Middle frontal gyrus (tissue), 1 donor: ENCODE data around the gene KCNK15.

Experiments used
- DNase-seq: peaks from one replicate; pipeline ENCODE4 v3.0.0-alpha.2; 2015; ENCODE audit warnings: low spot score; ENCODE audit errors: extremely low spot score

The KCNK15 gene

DNA sequence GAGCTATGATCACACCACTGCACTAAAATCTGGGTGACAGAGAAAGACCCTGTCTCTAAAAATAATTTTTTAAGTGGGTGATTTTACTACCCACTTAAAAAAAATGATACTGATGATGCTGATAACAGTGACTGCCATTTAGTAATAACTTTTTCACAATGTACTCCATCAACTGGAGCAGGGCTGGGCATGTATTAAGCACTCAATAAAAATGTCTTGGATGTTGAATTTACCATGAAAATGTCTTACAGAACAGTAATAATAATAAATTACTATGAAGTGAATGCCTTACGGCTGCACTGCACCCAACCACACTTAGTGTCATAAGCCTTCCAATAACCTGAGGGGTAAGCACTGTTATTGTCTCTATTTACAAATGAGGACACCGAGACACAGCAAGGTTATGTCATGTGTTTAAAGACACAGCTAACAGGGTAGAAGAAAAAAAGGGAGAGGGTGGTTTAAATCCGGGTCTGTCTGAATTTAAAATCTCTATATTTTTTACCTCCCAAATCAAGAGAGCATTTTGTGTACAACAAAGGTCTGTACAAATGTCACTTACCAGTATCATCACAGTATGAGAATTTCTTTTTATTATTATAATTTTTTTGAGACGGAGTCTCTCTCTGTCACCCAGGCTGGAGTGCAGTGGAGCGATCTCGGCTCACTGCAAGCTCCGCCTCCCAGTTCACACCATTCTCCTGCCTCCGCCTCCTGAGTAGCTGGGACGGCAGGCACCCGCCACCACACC, 43.2 kb downstream of the KCNK15 start:
- DNase-seq, result no peak

DNA sequence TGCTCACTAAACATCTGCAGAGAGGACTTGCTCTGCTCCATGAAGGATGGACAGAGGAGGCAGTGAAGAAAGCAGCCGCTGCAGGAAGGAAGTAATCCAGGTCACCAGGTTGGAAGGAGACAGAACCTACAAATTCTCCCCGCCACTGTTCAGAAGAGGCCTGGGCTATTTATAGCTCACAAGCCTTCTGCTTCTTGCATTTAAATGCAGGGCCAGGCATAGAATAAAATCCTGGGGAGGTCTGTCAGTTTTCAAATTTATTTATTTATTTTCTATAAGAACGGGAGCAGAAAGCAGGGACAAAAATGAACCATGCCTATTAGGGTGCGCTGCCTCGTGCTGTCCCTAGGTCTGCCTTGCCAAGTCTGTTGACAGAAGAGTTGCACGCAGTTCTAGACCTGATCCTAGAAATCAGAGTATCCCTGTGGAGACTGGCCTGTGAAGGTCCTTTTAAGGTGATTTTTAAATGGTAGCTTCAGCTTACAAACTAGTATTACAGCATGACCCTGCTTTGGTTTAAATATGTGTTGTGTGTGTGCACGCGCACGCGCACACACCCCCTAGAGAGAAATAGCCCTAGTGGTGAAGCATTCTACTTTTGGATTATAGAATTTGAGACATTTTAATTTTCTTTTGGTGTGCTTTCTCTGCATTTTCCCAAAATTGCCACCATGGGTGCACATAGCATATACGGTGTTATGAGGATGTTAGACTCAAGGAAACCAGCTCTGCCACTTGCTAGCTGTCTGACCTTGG, 45.2 kb downstream of the KCNK15 start:
- no peak for DNase-seq

DNA sequence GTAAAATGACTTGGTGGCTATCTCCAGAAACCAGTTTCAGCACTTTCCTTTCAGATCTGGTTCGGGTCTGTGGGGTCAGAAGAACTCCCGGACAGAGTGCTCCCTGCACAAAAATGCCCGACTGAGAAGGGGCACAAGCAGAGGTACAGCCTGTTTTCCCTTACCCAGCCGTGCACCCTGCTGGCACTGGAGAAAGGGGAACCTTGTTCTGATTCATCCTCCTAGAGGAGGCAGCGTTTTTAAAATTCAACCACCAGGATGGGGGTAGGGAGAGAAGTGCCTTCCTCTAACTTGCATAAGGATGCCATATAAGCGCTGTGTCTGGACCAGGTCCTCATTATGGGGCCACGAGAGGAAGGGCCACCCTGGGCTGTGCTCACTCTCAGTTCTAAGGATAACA, 47.1 kb downstream of the KCNK15 start:
- DNase-seq, result no peak

DNA sequence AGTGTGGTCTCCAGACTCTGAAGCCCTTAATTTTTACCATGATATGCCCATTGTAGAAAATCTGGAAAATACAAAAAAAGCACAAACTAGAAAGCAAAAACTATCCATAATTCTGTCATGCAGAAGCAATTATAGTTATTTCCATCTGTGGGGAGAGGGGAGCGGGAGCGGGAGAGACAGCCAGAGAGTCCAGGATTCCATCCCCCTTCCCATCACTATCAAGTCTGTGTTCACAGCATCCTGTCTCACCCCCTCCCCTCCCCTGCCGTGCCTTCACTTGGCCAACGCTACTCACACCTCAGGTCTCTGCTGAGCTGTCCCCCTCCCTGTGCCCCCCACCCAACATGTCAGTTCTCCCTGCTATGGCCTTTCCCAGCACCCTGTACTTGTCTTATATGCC, 50.2 kb downstream of the KCNK15 start:
- DNase-seq, result no peak

DNA sequence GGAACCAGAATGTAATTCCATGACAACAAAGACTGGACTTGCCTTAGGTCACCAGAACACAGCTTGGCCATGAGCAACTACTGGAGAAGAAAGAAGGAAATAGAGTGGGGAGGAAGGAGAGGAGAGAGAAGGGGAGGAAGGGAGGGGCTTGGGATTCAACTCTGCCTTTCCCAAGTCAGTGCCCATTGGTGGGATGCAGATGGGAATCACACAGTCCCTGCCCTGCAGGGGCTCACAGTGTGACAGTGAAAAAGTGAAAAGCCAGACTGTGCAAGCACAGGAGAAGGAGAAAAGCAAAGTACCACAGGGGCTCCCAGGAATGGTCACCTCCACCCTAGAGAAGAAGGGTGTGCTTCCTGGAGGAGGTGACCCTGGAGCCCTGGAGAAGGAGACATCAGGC, 50.6 kb downstream of the KCNK15 start:
- no peak for DNase-seq

DNA sequence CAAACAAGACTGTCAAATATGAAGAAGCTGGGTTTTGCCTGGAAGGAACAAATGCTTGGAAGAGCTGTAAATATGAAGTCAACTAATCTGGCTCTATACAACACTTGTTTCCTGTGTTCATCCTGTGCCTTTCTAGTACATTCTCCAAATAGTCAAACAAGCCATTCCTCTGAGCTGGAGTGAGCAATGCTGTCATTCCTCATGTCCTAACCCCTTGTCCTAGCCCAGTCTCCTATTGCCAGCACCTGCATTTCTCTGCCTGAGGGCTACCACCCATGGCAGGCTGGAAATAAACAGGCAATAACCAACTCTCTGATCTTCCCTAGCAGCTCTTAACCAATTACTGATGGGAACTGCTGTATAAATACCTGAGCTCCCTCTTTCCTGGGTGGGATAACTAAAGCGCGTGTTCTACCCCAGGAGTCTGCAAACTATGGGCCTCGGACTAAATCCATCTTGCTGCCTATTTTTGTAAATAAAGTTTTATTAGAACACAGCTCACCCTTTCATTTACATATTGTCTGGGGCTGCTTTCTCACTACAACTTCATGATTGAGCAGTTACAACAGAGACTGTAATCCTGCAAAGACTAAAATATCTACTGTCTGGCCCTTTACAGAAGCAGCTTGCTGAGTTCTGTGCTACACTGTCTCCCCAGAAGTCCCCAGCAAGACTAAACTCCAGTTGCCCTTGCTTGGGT, 51.2 kb downstream of the KCNK15 start:
- no peak for DNase-seq

DNA sequence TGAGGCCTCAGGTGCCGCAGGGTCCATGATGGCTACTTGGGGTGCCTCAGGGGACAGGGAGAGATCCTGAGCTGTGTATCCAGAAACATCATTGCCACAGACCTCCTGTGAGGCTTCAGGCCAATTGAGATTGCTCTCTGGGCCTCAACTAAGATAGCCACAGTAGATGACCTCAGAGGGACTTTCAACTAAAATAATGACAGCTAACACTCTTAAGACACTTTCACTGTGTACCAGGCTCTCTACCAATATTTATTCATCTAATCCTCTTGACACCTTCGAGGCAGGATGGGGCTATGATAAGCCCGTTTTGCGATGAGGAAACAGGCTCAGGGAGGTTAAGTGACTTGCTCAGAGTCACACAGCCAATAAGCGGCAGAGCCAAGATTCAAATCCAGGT, 54.0 kb downstream of the KCNK15 start:
- DNase-seq, result no peak

DNA sequence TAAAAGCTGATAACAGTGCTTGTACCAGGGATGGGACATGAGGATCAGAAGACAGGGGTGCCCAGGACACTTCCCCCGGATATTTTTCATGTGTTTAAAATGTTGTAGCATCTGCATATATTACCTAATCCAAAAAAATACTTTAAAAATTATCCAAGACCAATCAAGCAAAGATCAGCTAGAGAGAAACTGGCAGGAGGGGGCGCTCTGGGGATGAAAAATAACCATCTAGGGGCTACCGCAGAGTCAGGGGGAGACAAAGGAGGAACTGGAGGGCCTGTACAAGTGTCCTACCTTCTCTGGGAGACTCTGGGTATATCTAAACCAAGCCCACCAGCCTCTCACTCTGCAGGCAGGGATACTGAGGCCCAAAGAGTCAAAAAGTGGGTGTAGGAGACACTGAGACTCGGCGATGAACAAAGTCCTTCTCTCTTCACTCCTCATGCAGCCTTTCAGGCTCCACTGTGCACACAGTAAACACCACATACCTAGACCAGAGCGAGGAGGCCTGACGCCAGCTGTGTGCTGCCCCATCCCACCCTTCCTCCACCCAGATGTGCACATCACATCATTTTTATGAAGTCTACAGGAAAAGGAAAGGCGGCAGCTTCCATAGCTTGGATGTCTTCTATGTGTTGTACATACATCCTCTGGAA, 54.9 kb downstream of the KCNK15 start:
- DNase-seq, result no peak
